Body of pancreas (tissue), 4 donors: ENCODE results near the gene PRRT1B.

Experiments
- POLR2A ChIP-seq, 3 donors: fragments of 450-650 bp; IDR thresholded peaks; one replicate each; pipeline ENCODE4 v1.6.1; 2016; ENCODE audit warnings: antibody characterized with exemption in 3 of 3, mild to moderate bottlenecking in 2 of 3
- TF ChIP-seq, protein P1 (sequence below), 7 experiments: fragments of 450-650 bp in 4 of 7; fragments of 200-600 bp in 3 of 7; sonication (generic) in 3 of 7; IDR thresholded peaks; one replicate each; pipeline ENCODE4 v1.5.1; 2016 to 2019; ENCODE audit warnings: antibody characterized with exemption in 7 of 7

DNA sequence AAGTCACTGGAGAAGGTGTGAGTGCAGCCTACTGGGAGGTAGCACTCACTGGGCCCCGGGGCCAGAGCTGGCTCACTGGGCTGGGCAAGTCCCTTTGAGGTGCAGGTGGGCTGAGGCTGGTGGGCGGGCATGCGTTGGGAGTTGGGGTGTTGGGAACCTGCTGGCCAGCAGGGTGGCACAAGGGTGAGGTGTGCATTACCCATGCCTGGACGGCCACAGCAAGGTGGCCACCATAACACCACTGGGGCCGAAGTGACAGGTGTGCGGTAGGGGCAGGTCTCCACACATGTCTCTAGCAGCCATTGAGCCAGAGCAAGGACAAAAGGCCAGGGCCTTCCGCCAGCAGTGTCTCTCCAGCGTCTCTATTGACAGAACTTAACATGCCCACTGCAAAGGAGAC lies 22.6 kb downstream of the PRRT1B start:
- TF ChIP-seq, protein P1, sequence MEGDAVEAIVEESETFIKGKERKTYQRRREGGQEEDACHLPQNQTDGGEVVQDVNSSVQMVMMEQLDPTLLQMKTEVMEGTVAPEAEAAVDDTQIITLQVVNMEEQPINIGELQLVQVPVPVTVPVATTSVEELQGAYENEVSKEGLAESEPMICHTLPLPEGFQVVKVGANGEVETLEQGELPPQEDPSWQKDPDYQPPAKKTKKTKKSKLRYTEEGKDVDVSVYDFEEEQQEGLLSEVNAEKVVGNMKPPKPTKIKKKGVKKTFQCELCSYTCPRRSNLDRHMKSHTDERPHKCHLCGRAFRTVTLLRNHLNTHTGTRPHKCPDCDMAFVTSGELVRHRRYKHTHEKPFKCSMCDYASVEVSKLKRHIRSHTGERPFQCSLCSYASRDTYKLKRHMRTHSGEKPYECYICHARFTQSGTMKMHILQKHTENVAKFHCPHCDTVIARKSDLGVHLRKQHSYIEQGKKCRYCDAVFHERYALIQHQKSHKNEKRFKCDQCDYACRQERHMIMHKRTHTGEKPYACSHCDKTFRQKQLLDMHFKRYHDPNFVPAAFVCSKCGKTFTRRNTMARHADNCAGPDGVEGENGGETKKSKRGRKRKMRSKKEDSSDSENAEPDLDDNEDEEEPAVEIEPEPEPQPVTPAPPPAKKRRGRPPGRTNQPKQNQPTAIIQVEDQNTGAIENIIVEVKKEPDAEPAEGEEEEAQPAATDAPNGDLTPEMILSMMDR (IDR thresholded peaks at IDR 0.05) = no peak
- TF ChIP-seq POLR2A (IDR thresholded peaks at IDR 0.05) = no peak
